Breast epithelium (tissue), 4 donors: ENCODE data around the gene ISCU. TPM values are rescaled to one million over a fixed set of nuclear protein-coding genes. Genes with fewer than 3 reads are reported as not detected.

Experiments
- DNase-seq, 2 donors: peaks; one replicate each; pipeline ENCODE4 v3.0.0-alpha.2; 2019; ENCODE audit warnings: low spot score in 2 of 2
- H3K27ac ChIP-seq, 2 donors: fragments of 200-600 bp; sonication (generic) in 1 of 2; one replicate each; pipeline ENCODE4 v1.5.1; 2016 to 2019; ENCODE audit warnings: mild to moderate bottlenecking in 1 of 2
- H3K27me3 ChIP-seq, 2 donors: fragments of 200-600 bp; sonication (generic) in 1 of 2; one replicate each; pipeline versions ENCODE4 v1.5.1 to v1.6.0; 2017 to 2019; ENCODE audit warnings: control low read depth in 1 of 2, mild to moderate bottlenecking in 1 of 2
- H3K36me3 ChIP-seq: fragments of 200-600 bp; one replicate; pipeline ENCODE4 v1.5.1; 2019
- H3K4me1 ChIP-seq, 2 donors: fragments of 200-600 bp; sonication (generic); one replicate each; pipeline ENCODE4 v1.5.1; 2016 to 2019; ENCODE audit warnings: control low read depth in 1 of 2
- H3K4me3 ChIP-seq, 3 donors: fragments of 200-600 bp; sonication (generic); 1 replicate in 2 of 3; 2 replicates in 1 of 3; pipeline ENCODE4 v1.5.1; 2016 to 2019; ENCODE audit warnings: mild to moderate bottlenecking in 3 of 3, moderate library complexity in 2 of 3
- H3K9me3 ChIP-seq, 2 donors: fragments of 200-600 bp; sonication (generic) in 1 of 2; one replicate each; pipeline ENCODE4 v1.5.1; 2016 to 2019; ENCODE audit warnings: control low read depth in 1 of 2
- CTCF ChIP-seq, 3 donors: fragments of 450-650 bp; IDR thresholded peaks; one replicate each; pipeline ENCODE4 v1.5.1; 2016 to 2017; ENCODE audit warnings: antibody characterized with exemption in 3 of 3, mild to moderate bottlenecking in 3 of 3, moderate library complexity in 3 of 3
- POLR2A ChIP-seq: fragments of 450-650 bp; IDR thresholded peaks from one replicate; pipeline ENCODE4 v1.6.1; 2016; ENCODE audit warnings: antibody characterized with exemption, mild to moderate bottlenecking, moderate library complexity
- POLR2AphosphoS5 ChIP-seq, 3 donors: sonication (generic); formaldehyde crosslinking; IDR thresholded peaks; one replicate each; pipeline ENCODE4 v1.6.1; 2017; ENCODE audit warnings: antibody characterized with exemption in 3 of 3
- intact Hi-C: fragments of 100-400 bp; cut with DNase I; formaldehyde crosslinking; loops from one replicate; pipeline ENCODE4 v1.15.1; 2023; ENCODE audit warnings: low total_unique reads
- total RNA-seq, 3 donors: library from RNA; depleted of rRNA; stranded (reverse); fragments of >200 nt; gene quantifications; one replicate each; pipeline ENCODE4 v1.1.0, GENCODE V29; 2016

The ISCU gene
- total RNA-seq, 3 donors from 2014 or later = 220 to 328 (median 227) TPM

GRCh38 chr12:108561852-108562347, 496 bp upstream of the ISCU start:
- TF ChIP-seq POLR2A = no peak
- no peak for TF ChIP-seq CTCF (IDR thresholded peaks at IDR 0.05)
- TF ChIP-seq POLR2AphosphoS5 (IDR thresholded peaks at IDR 0.05) = no peak
- Histone ChIP-seq H3K4me1 (peaks cover 0 to 6% of the 10 kb centered on the region in 2 donors), H3K36me3 (no peaks in the 10 kb centered on the region), H3K9me3 (no peaks in the 10 kb centered on the region), H3K27ac (peak overlapping the region; percentile 91 to 95), H3K4me3 (peak overlapping the region; percentile 93 to 100 (median 98)), H3K27me3 (no peaks in the 10 kb centered on the region)
- no peak for DNase-seq
- intact Hi-C loops = loop anchor here (5.0 to 10.0 kb wide), 2 partner anchors 243 to 530 kb away; partner anchors contain the start of gene ALKBH2

DNA sequence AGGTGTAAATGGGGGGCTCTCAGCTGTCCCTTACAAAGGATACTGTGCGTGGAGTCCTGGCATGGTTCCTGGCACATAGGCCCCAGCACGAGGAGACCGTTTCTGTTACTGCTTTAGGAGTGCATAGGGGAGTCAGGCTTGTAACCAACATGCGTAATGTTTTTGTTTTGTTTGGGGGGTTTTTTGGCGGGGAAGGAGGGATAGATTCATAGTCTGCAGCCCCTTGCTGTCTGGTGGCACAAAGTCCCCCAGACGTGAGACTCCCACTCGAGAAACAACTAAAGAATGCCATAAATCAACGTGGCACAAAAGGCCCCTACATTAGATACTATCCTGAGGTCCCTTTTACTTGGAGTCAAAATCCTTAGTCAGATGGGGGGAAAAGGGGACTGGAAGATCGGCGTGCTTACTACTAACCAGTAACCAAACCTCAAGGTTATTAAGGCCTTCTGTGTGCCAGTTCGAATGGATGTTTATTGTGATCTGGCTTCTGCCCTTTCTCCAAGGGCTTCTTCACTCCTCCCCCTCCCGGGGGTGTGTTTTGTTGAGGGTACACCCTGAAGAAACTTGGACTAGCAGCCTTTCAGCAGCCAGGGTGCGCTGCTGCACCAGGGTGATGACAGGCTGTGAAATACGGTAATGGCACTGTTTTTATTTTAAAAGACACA, 874 bp downstream of the ISCU start:
- Histone ChIP-seq H3K27me3 (no peaks in the 10 kb centered on the region), H3K27ac (peak overlapping the region; percentile 91 to 95), H3K4me1 (peaks cover 0 to 6% of the 10 kb centered on the region in 2 donors), H3K36me3 (no peaks in the 10 kb centered on the region), H3K9me3 (no peaks in the 10 kb centered on the region), H3K4me3 (peak overlapping the region; percentile 93 to 100 (median 98))
- DNase-seq = peak; percentile 65 to 84
- TF ChIP-seq CTCF (IDR thresholded peaks at IDR 0.05) (peak in 2 of 3 donors; percentile 63 to 77), POLR2AphosphoS5 (IDR thresholded peaks at IDR 0.05) (peak; percentile 55 to 64 (median 55)), POLR2A (no peak)
- intact Hi-C loops = loop anchor here (5.0 to 10.0 kb wide), 2 partner anchors 242 to 529 kb away; partner anchors contain the start of gene ALKBH2

DNA sequence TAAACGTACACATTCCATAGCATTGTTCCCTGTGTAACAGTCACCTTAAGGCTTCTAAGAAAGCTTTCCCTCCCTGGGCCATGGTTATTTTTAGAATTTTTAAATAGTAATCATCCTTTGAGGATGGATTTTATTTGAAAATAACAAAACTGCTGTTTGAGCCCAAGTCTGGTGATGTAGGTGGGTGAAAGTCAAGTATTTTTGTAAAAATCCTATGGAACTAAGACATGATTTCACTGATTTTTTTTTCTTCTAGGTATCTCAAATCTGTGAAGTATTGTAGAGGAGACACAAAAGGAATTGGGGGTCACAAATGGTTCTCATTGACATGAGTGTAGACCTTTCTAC, 1.4 kb downstream of the ISCU start:
- H3K4me1 ChIP-seq = peaks cover 0 to 6% of the 10 kb centered on the region in 2 donors
- intact Hi-C loops = loop anchor here (5.0 to 10.0 kb wide), 2 partner anchors 241 to 529 kb away; partner anchors contain the start of gene ALKBH2
- no peaks in the 10 kb centered on the region for H3K9me3 ChIP-seq
- no peaks in the 10 kb centered on the region for H3K27me3 ChIP-seq
- H3K27ac ChIP-seq = peak overlapping the region; percentile 91 to 95
- TF ChIP-seq CTCF (IDR thresholded peaks at IDR 0.05) = no peak
- no peak for TF ChIP-seq POLR2A
- no peak for TF ChIP-seq POLR2AphosphoS5 (IDR thresholded peaks at IDR 0.05)
- H3K36me3 ChIP-seq = no peaks in the 10 kb centered on the region
- no peak for DNase-seq
- H3K4me3 ChIP-seq = peak overlapping the region; percentile 93 to 100 (median 98)

- TF ChIP-seq POLR2AphosphoS5 (IDR thresholded peaks at IDR 0.05) = no peak
- TF ChIP-seq POLR2A = no peak
- TF ChIP-seq CTCF (IDR thresholded peaks at IDR 0.05) = no peak
- no peaks in the 10 kb centered on the region for H3K9me3 ChIP-seq
- H3K4me3 ChIP-seq = no peak overlapping the region
- peaks cover 0 to 4% of the 10 kb centered on the region in 2 donors for H3K4me1 ChIP-seq
- no peak for DNase-seq
- intact Hi-C loops = loop anchor here (5.0 to 10.0 kb wide), 3 partner anchors 53 to 528 kb away; partner anchors contain the start of gene ALKBH2
- H3K27me3 ChIP-seq = no peaks in the 10 kb centered on the region
- H3K27ac ChIP-seq = peak overlapping the region; percentile 30 to 31
- no peaks in the 10 kb centered on the region for H3K36me3 ChIP-seq
These were observed 2.3 kb downstream of the ISCU start for GRCh38 chr12:108564724-108565123.

GRCh38 chr12:108565146-108565545, 2.8 kb downstream of the ISCU start:
- no peak for DNase-seq
- H3K9me3 ChIP-seq = no peaks in the 10 kb centered on the region
- no peak overlapping the region for H3K4me3 ChIP-seq
- H3K27ac ChIP-seq = peak overlapping the region; percentile 30 to 31
- H3K4me1 ChIP-seq = no peaks in the 10 kb centered on the region
- intact Hi-C loops = loop anchor here (5.0 to 10.0 kb wide), 2 partner anchors 52 to 240 kb away; no protein-coding TSS in a partner anchor
- TF ChIP-seq POLR2A = no peak
- no peak for TF ChIP-seq POLR2AphosphoS5 (IDR thresholded peaks at IDR 0.05)
- no peak for TF ChIP-seq CTCF (IDR thresholded peaks at IDR 0.05)
- no peaks in the 10 kb centered on the region for H3K36me3 ChIP-seq
- no peaks in the 10 kb centered on the region for H3K27me3 ChIP-seq
